ENCODE data around the gene BTBD2.
"Not testable (repeated sequence)": the region's sequence is repeated elsewhere in the genome, so short reads cannot be mapped to it uniquely, and the experiment has no call there.

BTBD2 gene

GRCh38 chr19:2040647-2041432, 25.3 kb upstream of the BTBD2 start:
- DNase-seq (ENCODE audit: low spot score): no peak
- FAIRE-seq: no peak

DNA sequence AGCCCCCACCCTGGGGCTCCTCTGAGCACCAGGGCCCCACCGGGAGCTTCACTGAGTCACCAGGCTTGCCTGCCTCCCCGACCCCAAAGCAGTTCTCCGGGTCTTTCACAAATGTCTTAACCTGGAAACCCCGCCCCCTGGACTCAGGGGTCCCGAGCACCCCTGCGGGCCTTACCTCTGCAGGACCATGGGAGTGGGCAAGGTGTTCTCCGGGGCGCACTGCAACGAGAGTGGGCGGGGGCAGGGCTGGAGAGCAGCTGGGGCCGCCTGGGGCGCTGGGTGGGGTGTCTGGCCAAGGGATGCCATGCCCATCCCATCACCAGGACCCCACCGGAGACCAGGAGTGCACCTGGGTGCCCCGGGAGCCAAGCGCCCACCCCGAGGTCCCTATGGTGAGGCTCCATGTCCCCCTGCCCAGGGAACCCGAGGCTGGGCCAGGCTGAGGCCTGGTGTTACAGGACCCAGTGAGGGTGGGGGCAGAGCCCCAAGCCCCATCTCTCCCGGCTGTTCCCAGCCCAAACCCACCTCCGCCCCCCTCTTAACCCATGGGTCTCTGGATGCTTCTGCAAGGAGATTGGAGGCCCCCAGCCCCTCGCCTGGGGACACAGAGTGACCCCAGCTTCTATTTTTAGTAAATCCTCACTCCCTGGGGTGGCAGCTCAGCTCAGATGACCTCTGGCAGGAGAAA, 24.6 kb upstream of the BTBD2 start:
- DNase-seq (ENCODE audit: low spot score) (no peak), FAIRE-seq (no peak)

- DNase-seq (ENCODE audit: low spot score) (no peak), FAIRE-seq (no peak)
These were observed 23.8 kb upstream of the BTBD2 start for GRCh38 chr19:2039089-2039958.

DNA sequence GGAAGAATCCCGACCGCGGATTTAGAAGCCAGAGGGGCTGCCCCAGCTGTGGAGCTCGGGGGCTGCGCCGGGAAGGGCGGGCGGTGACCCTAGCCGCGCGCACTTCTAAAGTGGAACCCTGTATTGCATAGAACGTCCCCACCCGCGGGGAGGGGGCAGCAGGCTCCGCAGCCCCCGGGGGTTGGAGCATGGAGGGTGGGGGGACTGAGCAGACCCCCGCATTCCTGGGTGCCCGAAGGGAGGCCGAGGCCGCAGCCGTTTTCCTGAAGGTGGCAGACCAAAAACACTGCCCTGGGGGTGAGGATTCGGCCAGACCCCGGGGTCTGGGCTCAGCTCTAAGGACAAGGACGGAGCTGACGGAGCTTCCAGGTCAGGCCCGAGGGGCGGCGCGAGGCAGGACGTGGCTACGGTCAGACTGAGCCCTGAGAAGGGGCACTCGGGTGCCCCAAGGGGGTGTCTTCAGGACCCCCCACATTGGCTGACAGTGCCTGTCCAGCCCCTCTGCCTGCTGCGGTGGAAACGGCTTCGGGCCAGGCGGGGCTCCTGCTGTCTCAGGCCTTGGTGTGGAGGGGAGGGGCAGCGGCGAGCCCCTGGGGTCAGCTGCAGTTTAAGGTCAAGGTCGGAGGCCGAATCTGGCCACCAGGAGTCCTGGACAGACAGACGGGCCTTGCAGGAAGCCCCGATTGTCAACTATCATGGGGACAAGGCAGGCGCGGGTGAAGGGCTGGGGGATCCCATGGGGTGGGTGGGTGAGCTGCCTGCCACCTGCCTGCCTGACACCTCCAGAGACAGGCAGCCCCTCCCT, 23.0 kb upstream of the BTBD2 start:
- DNase-seq (ENCODE audit: low spot score) (no peak), FAIRE-seq (no peak)

DNA sequence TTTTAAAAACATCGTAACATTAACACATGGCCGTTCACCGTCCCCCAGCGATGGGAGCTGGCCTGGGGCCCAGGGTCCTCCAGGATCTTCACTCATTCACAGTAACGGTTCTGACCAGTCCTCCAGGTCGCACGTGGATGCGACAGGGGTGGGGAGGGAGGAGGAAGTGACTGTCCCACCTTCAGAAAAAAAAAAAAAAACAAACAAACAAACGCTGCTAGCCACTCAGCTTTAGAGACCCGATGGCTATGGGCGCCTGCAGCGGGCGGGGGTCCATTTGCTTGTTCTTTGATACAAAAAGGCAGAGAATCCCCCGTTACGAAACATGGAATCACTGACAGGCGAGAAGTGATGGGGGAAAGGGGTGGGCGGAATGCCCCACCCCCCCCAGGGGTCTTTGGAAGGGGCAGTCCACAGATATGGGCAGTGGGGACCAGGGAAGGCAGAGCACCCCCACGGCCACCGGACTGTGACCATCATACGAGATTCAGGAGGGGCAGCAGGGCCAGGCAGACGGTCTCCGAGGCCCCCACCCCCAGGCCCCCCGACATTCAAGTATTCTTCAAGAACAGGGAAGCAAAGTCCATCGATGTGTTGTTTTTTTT, 22.2 kb upstream of the BTBD2 start:
- no peak for FAIRE-seq
- DNase-seq (ENCODE audit: low spot score): no peak

DNA sequence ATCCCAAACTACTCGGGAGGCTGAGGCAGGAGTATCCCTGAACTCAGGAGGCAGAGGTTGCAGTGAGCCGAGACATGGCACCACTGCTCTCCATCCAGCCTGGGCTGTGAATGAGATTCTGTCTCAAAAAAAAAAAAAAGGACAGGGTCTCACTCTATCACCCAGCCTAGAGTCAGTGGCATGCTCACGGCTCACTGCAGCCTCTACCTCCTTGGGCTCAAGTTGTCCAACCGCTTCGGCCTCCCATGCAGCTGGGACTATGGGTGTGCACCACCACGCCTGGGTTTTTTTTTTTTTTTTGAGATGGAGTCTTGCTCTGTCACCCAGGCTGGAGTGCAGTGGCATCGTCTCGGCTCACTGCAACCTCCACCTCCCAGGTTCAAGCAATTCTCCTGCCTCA, 20.9 kb upstream of the BTBD2 start:
- FAIRE-seq: no peak
- DNase-seq (ENCODE audit: low spot score): no peak

DNA sequence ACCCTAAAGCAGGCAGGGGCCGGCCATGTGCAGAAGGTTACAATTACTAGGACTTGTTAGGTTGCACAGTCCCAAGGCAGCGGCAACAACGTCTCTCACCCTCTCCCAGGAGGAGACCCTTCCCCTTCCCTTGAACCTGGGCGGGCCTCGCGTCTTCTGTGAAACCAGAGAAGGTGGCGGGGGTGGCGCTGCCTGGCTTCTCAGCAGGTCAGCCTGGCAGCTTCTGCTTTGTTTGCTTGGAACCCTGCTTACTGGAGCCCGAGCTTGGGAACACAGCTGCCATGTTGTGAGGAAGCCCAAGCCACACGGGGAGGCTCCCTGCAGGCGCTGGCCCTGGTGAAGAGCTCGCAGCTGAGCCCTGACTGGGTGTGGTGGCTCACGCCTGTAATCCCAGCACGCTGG, 20.1 kb upstream of the BTBD2 start:
- FAIRE-seq: no peak
- no peak for DNase-seq (ENCODE audit: low spot score)

DNA sequence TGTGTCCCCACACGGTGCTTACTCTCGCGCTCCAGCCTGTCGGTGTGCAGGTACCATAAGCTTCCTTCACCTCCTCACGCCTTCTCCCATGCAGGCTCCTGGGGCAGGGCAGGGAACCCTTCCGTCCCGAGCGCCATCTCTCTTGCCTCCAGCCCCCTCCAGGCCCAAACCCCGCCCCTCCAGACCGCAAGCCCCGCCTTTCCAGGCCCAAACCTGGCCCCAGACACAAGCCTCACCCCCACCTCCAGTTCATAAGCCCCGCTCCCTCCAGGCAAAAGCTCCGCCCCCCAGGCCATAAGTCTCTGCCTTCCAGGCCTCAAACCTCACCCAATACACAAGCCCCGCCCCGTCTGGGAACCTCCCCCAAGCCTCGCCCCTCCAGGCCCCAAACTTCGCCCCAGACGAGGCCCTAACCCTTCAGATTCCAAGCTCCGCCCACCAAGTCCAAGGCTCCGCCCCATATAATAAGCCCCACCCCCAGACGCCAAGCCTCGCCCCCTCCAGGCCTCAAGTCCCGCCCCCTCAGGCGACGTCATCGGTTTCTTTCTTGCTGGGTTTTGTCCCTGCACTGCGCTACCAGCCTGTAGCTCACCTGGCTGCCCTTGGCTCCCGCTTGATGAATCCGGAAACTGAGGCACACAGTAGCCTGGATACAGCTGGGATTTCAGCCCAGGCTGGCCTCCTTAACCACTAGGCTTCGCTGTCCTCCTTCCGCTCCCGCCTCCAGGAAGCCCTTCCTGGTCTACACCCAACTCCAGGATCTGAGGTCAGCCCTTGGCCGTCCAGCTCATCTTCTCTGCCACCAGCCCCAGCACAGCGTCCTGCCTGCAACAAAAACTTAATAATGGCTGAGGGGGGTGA, 19.4 kb upstream of the BTBD2 start:
- DNase-seq (ENCODE audit: low spot score): no peak
- FAIRE-seq: no peak

DNA sequence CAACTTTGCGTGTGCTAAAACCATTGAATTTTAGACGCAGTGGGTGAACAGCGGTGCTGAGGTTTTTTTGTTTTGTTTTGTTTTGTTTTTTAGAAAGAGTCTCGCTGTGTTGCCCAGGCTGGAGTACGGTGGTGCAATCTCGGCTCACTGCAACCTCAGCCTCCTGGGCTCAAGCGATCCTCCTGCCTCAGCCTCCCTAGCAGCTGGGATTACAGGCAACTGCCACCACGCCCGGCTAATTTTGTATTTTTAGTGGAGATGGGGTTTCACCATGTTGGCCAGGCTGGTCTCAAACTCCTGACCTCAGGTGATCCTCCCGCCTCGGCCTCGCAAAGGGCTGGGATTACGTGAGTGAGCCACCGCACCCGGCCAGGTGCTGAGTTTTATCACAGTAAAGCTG, 18.7 kb upstream of the BTBD2 start:
- FAIRE-seq: not testable (repeated sequence)

GRCh38 chr19:2033825-2034159, 18.3 kb upstream of the BTBD2 start:
- no peak for FAIRE-seq
- DNase-seq (ENCODE audit: low spot score): no peak

More for the DNA sequence above, 18.7 kb upstream of the BTBD2 start:
- not testable (repeated sequence) for DNase-seq (ENCODE audit: low spot score)

DNA sequence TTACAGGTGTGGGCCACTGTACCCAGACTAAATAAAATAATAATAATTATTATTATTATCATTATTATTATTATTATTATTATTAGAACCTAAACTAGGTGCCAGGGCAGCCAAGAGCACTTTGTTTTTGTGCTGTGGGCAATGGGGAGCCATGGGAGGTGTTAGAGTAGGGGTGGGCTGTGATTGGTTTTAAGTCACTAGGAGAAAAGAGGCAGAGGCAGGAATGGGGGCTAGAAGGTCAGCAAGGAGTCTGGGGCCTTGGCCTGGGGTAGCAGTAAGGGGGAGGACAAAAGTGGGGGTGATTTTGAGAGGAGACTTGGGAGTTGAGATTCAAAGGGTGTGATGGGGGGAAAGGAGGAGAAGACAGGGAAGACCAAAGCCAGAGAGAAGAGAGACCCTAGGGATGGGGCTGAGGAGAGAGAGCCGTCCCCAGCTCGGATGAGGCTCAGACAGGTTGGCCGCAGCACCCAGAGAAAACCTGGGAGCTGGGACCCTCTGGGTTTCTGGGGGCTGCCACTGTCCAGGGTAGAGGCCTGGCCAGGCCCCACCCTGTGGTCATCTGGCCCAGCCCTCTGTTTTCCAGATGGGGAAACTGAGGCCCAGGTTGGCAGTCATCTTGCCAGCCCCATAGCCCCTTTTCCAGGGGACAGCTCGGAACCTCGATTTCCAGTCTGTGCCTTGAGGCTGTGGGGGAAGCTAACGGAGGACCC, 17.8 kb upstream of the BTBD2 start:
- FAIRE-seq (no peak), DNase-seq (ENCODE audit: low spot score) (no peak)

DNA sequence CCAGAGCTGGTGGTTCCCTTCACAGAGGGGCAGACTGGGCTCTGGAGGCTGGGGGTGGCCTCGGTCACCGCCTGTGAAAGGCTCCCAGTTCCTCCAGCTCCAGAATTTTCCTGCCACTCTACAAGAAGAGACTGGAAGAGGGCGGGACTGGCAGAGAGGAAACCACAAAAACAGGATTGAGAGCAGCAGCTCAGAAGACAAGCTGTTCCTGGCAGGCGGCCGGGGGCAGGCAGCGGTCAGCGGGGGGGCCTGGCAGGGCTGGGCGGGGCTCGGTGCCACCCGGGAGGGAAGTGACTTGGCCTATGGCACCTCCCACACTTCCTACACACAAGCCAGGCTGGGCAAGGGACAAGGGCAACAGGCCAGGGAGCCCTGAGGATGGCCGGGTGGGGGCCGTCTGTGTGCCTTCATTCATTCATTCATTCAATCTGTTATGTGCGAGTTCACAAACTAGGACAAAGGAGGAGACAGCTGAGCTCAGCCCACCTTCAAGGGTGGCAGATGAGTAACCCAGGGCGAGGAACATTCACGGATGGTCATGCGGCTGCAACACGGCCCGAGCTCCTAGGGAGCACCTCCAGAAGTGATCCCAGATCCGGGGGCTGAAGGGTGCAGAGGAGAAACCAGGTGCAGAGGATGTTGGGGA, 16.9 kb upstream of the BTBD2 start:
- peak; percentile 94 for DNase-seq (ENCODE audit: low spot score)

GRCh38 chr19:2027361-2027760, 11.8 kb upstream of the BTBD2 start:
- FAIRE-seq (no peak), DNase-seq (ENCODE audit: low spot score) (no peak)

More for the DNA sequence above, 16.9 kb upstream of the BTBD2 start:
- peak; percentile 85 for FAIRE-seq

DNA sequence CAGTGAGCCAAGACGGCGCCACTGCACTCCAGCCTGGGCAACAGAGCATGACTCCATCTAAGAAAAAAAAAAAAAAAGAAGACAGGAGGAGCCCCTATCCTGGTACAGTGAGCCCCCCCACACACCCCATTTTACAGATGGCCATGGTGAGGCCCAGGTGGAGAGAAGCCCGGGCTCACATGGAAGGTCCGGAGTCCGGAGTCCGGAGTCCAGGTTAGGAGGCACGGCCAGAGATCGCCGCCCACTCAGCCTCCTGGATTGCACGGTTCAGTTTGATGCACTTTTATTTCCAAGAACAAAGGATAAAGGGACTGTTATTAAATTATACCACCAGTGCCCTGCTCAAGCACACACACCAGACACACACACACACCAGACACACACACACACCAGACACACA, 11.3 kb upstream of the BTBD2 start:
- FAIRE-seq (no peak), DNase-seq (ENCODE audit: low spot score) (no peak)

DNA sequence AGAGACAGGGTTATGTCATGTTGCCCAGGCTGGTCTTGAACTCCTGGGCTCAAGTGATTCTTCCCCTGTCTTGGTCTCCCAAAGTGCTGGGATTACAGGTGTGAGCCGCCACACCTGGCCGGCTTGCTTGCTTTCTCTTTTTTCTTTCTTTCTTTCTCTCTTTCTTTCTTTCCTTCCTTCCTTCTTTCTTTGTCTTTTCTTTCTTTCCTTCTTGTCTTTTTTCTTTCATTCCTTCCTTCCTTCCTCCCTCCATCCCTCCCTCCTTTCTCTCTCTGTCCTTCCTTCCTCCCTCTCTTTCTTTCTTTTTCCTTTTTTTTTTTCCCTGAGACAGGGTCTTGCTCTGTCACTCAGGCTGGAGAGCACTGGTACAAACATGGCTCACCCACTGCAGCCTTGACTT, 6.8 kb upstream of the BTBD2 start:
- DNase-seq (ENCODE audit: low spot score) (no peak), FAIRE-seq (no peak)

- DNase-seq (ENCODE audit: low spot score) (no peak), FAIRE-seq (no peak)
These were observed 6.1 kb upstream of the BTBD2 start for GRCh38 chr19:2021453-2022140.

DNA sequence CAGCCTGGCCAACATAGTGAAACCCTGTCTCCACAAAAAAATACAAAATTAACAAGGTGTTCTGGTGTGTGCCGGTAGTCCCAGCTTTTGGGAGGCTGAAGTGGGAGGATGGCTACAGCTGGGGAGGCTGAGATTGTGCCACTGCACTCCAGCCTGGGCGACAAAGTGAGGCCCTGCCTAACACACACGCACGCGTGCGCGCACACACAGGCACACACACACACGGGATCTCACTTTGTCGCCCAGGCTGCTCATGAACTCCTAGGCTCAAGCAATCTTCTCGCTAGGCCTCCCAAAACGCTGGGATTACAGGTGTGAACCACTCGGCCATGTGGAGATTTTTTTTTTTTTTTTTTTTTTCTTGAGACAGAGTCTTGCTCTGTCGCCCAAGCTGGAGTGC, 3.2 kb upstream of the BTBD2 start:
- DNase-seq (ENCODE audit: low spot score): no peak
- no peak for FAIRE-seq

All from RCC 7860 (cell line).